G401.6 (cell line): ENCODE results near the gene PLA2G2D.

Experiments
- FAIRE-seq: peaks from 2 replicates; lab custom pipeline; 2012; peaks lifted over from hg19 to GRCh38; lab: Jason Lieb, UNC

Gene PLA2G2D

DNA sequence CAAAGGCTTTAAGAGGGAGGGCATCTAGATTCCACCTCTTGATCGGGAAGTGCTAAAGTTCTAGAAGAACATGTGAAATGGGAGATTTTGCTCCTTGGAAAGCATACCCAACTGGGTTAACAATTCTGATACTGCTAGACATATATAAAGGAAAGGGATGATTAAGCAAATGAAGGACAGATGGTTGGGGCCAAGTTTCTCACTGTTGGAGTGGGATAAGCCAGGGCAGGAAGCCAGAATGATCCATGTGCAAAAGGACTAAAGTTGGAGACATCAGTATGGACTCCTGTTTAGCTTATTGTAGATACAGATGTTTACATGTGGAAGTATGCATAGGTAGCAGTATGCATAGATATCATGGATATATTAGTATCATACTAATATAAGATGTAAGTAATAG lies 32.5 kb downstream of the PLA2G2D start:
- FAIRE-seq: no peak

DNA sequence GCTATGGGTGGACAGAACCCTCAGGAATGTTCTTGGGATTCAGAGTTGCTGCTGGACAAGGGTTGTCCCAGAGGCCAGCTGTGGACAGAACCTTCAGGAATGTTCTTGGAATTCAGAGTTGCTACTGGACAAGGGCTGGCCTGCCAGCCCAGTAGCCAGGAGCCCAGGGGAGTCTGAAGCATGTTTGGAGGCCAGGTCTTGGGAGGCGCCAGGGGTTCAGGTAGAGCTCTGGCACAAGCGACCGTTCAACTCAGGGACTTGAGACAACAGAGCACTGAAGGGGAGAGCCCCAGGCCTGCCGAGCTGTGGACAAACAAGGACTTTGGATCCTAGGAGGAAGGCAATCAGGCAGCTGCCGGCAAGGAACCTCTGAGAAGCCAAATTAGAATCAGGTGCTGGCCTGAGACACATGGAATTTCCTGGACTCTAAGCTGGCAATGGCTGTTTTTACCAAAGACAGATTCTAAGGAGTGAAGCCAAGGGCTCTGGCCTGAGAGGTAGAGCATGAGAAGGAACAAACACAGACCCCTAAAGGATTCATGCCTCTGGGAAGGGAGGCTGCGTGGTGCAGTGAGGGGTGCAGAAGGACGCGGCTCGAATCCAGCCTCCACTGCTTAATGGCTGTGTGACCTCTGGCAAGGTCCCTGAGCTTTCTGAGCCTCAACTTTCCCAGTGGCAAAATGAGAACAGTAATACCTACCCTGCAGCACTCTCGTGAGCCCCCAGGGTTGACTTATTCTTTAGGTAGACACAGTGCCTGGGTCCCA lies 36.0 kb downstream of the PLA2G2D start:
- no peak for FAIRE-seq

DNA sequence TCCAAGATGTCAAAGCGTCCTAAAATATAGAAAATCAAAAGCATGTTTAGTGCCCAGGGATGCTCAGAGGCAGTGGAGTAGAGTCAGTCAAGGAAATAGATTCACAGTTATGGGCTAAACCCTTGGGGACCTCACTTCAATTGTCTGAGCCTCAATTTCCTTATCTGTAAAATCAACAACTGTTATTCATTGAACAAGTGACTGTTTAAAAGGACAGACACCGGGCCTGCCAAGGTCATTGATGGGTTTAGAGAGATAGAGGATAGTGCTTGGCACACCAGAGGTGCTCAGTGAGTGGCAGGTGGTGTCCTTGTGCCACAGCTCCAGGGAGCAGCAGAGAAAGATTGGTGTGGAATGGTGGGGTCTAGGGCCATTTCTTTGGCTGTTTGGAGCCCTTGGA lies 36.6 kb downstream of the PLA2G2D start:
- FAIRE-seq: no peak

DNA sequence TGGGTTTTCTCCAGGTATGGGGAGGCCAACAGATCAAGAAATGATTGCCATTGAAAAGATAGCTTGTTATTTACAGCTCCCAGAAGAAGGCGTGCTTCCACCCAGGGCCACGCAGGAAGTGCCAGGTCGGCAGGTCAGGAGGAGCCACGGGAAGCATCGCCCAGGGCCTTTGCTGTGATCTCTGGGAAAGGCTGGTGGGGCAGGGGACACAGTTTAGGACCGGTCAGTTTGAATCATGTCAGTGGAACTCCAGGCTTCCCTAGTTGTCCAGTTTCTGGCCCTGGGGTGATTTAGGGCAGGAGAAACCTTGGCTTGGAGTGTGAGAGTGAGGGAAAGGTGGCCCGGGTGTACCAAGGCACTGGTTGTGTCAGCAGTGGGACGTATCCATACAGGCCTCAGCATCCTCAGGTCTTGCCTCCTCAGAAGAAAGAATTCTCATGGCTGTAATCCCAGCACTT lies 38.0 kb downstream of the PLA2G2D start:
- FAIRE-seq: no peak

DNA sequence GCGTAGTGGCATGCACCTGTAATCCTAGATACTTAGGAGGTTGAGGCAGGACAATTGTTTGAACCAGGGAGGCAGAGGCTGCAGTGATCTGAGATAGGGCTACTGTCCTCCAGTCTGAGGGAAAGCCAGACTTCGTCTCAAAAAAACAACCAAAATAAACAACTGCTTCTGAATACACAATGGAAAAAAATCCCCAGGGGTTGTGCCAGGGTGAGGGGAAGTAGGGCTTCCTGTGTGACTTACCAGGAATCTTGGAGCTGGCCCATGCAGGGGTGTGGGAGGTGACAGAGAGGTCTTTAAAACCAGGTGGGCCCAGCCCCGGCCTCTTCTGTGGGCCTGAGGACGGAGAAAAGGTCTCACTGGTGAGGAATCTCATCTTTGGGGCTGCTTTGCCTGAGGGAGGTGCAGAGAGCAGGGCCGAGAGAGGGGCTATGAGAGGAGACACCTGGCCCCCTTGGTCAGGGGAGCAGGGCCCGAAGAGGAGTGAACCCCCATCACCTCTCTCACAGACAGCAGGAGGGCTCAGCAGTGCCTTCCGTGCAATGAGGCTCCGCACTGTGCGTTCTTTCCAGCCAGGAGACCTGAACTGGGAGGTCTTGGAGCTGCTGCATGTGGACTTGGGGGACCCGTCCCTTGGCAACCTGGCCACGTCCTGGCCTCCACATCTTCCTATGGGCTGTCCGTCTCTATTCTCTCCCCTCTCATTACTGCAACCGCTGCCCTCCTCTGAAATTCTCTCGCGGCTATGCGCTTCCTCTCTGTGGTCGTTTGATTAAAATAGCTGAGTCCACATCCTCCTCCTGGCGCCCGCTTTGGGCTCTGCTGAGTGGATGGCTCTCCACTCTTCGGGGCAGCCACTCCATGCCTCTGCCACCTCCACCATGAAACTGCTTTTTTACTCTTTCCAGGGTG lies 38.6 kb downstream of the PLA2G2D start:
- no peak for FAIRE-seq

DNA sequence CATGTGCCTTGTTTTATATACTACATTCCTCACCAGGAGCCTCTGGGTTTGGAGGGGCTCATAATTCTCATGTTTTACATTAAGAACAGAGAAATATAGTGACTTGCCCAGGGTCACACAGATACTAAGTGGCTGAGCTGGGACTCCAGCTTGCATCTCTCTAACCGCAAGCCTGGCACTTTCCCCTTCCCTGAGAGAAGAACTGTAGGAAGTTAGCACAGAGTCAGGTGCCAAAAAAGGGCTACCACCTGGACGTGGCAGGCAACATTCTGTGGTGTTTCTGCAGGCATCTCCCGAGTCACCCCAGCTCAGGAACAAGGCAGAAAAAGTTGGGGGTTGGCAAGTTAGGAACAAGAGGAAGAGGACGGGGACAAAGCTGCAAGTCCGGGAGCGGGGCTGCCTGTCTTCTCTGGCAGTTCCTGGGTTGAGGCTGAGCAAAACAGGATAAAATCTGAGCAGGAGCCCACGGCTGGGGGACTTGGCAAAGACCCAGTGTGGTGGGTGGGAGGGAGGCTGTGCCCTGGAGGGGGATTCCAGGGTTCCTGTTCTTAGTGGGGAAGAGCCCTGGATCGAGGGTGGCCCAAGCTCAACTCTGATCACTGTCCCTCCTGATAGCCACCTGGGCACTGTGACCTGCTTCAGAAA lies 39.6 kb downstream of the PLA2G2D start:
- FAIRE-seq: no peak

DNA sequence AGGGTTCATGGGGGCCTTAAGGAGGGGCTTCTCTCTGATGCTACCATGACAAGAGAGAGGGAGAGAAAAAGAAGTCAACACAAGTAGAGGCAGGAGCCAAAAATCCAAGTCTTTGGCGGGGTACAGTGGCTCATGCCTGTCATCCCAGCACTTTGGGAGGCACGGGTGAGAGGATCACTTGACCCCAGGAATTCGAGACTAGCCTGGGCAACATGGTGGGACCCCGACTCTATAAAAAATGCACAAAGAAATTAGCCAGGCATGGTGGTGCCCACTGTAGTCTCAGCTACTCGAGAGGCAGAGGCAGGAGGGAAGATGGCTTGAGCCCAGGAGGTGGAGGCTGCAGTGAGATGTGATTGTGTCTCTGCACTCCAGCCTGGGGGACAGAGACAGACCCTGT lies 40.6 kb downstream of the PLA2G2D start:
- FAIRE-seq: no peak

DNA sequence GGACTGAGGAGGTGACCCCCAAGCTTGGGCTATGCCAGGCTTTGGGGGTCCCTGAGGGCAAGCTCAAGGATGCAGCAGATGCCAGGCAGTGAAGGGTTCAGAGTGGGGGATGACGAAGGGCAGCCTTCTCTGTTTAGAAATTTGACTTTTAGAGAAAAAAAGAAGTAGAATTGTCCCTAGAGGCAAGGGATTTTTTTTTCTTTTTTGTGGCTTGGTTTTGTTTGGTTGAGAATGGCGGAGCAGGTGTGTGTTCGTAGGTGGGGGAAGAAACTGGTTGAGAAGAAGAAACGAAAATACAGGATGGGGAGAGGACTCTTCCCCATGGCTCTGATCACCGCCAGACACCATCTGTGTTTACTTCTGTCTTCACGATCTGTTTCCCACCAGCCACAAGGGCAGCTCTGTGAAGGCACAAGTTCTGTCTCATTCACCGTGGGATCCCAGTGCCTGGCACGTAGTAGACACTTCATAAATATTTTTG lies 41.1 kb downstream of the PLA2G2D start:
- FAIRE-seq: no peak

DNA sequence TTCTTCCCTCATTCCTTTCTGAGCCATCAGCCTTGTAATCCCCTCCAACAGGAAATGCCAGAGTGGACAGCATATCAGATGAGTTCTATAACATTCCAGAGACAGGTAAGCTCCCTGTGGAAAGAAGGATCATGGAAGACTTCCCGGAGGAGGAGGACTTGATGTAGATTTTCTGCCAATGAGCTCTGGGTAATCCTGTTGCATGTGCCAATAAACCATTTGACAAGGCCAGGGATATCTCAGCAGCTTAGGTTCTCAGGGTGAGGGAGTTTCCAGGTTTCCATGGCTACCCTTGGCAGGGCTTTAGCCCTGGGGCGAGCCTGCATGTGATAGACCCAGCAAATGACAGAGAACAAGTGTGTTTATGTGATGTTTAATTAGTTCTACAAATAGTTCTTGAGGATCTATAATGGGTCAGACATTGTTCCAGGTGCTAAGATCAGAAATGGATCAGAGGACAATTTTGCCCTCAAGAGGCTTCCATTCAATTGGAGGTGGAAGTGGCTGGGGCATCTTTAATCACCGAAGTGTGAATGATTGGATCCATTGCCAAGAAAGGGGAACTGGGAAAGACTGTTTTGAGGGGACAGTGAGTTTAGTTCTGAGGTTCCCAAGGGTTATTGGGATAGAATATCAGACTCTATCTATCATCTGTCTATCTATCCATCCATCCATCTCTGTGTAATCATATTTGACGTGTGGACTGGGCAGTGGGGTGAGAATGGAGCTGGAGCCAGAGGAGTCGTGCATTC lies 42.5 kb downstream of the PLA2G2D start:
- no peak for FAIRE-seq

DNA sequence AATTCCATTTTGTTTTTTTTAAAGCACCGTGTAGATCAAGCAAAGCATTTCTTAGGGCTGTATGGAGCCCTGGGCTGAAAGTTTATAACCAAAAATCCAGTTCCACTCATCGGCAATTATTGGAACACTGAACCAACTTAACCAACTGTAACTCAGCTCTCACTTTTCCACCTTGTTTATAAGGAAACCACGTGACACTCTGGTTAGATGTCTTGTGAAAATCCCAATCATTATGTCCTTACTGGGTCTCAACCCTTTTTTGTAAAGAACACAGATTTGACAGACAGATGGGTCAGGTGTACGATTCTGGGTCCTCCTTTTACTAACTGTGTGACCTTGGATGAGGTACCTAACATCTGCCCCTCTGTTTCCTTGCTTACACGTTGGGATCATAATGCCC lies 43.1 kb downstream of the PLA2G2D start:
- no peak for FAIRE-seq

DNA sequence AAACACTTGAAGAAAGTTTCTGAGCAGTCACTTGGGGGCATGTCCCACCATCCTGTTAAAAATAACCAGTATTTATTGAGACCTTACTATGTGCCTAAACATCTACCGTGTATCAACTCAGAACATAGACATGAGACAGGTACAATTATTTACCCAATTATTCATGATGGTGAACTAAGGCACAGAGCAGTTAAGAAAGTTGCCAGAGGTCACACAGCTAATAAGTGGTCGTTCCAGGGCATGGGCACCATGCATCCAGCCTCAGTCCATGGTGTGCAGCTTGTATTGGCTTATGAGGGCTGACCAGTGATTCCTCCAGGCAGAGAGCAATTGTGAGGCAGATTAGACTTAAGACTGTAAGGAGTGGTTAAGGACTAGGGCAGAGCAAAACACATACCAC lies 44.0 kb downstream of the PLA2G2D start:
- FAIRE-seq: no peak

DNA sequence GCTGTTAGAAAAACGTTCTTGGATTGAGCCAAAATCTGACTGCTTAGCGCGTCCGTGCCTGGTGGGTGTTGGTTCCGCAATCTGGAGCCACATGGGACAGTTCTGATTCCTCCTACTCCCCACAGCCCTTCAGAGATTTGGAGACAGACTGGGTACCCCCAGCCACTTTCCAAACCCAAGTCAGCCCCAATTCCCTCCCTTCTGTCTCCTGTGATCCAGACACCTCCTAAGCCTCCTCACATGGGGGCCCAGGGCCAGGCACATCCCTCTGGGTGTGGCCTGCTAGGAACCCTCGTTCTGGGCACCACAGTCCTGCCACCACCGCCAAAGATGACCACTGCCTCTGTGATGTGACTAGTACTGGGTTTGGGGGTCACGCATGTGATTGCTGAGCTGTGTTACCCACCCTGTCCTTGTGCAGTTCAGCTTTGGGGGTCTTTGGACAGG lies 44.6 kb downstream of the PLA2G2D start:
- no peak for FAIRE-seq

DNA sequence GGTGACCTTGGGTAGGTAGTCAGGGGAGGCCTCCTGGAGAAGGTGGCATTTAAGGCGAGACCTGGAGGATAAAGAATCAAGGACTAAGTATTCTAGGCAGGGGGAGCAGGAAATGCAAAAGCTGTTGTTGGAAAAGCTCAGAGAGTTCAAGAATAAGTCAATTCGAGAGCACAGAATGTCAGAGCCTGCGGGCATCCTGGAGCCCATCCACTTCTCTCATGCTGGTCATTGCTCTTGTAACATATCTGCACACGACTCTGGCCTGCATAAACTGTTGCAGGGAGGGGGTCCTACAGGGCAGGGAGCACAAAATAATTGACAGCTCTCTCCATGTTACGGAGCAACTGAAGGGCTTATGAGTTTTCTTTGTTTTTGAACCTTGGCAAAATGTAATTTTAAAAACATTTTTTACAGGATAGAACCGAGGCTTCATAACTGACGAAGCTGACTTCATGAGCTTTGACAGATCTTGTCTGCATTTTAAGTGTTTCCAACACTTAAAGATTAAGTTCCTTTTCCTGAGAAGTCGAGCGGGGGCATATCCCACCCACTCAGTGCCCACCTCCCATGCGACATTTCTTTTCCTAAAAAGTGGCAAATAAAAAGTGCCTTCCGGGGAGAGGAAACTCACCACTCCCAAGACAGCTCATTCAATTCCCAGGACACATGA lies 45.1 kb downstream of the PLA2G2D start:
- no peak for FAIRE-seq

DNA sequence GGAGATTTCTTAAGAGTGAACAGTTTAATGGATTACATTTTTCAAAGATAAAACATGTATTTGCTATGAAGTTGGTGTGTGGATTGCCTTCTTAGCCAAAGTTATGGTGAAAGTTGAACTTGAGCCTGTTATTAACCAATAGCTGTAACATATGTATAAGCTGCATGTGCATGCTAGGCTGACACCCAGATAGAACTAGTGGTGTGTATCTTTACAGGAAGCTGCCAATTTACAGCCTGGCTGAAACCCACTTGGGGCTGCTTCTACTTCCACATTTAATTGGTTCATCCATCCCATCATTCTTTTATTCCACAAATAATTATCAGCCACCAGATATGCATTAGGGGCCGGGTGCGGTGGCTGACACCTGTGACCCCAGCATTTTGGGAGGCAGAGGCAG lies 46.1 kb downstream of the PLA2G2D start:
- FAIRE-seq: no peak

DNA sequence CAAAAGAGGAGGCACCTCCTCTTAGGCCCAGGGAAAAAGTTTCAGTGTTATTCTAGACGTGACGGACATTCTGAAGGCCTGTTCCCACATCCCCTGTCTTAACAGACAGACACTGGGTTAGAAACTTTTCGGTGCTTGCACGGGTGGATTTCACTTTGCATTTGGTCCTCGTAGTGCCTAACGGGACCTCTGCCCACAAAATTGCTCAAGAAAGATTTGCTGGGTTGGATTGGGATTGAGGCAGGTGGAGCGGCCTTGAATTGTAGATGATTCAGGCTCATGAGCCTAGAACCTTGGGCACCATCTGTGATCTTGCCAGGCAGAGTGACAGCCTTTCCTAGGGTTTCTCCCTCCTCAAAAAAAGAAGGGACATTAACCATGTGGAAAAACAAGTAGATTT lies 46.6 kb downstream of the PLA2G2D start:
- no peak for FAIRE-seq

DNA sequence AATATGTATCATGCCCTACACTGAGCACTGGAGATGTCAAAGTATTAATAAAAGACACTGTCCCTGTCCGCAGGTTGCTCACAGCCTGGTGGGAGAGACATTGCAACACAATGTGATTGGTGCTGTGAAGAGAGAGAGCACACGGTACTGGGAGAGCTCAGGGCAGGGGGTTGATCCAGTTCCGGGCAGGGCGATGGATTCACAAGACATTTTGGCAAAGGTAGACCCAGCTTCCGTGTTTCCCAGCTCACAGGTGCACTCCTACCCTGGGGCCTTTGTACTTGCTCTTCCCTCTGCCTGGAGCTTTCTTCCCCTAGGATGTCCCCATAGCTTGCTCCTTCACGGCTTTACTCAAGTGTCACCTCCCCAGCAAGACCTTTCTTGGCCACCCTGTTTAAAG lies 47.9 kb downstream of the PLA2G2D start:
- no peak for FAIRE-seq

DNA sequence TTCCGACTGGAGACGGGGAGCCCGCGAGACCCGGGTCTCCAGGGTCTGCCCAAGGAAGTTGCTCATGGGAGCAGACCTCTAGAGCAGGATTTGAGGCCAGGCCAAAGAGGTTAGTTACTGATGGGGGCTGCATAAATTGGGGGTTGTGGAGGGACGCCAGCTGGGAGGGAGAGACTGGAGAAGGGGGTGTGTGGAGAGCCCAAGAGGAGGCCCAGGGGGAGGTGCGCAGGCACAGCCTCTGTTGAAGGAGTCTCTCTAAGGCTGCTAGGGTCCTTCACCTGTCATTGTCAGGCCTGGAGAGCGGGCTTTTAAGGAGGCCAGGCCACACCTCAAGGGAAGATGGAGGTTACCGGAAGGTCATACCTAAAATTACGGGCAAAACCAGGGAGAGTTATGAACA lies 49.0 kb downstream of the PLA2G2D start:
- FAIRE-seq: no peak

DNA sequence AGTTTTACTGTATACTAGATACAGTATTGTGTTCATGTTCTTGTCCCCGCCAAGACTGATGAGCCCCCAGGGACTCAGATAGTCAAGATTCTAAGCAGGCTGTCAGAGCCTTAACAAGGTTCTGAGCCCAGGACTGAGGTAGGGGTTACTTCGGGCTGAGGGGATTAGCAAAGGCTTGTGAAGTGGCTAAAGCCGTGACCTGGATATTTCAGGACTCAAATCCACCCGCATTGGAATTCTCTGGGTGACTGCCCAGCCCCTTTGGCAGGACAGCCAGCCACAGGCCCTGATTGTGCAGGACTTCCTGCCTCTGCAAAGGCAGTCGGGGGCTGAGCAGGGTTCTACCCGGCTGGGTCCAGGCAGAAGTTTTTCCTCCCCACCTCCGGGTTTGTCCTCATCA lies 49.5 kb downstream of the PLA2G2D start, which contains the start of gene PLA2G5:
Gene PLA2G5 (plus strand): TSS at position 321 of the 400 bp plus-strand sequence. CDS start 14,637 bp downstream, outside the sequence.
- FAIRE-seq: no peak

DNA sequence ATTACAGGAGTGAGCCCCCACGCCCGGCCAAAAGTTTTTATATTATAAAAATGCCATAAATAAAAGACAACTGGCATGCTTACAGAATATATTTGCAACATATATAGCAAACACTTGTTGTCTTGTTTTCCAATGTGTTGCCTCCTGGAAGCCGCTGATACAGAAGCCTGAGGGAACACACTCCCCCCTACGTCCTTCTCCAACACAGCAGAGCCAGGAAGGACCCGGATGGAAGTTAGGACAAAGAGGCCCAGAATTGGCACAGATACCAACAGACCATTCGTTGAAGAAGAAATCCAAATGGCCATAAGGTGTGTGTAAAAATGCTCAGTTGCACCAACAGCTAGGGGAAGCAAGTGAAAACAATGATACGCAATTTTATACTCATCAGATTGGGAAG lies 50.6 kb downstream of the PLA2G2D start:
- FAIRE-seq: no peak

DNA sequence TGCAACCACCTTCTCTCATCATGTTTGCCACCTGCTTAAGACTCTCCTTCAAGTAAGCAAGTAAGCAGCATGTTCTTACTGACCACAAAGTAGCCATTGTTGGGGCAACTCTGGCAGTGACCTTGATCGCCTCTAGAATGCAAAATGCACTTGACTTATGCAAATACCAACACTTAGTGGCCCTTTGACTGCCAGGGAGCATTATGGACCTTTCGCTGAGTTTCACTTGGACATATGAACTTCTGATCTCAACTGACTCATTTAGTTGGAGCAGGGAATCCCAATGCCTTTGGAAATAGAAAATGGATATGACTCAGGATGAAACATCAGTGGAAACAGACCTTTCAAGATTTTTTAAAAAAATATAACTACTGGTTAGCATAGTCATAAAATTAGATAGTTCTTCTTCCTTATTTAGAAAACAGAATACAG lies 55.5 kb downstream of the PLA2G2D start:
- no peak for FAIRE-seq
